ENCODE results near the gene PLA2G12A.

The PLA2G12A gene

GRCh38 chr4:109713500-109713899 lies 16.4 kb downstream of the PLA2G12A start:
- TF ChIP-seq TCF12 (IDR thresholded peaks at IDR 0.05; ENCODE audit: low read depth) = no peak
- no peak for TF ChIP-seq NFIC (IDR thresholded peaks at IDR 0.05)
- no peak for TF ChIP-seq RAD21 (IDR thresholded peaks at IDR 0.05; ENCODE audit: low read depth)
- no peak for TF ChIP-seq EP300 (IDR thresholded peaks at IDR 0.05; ENCODE audit: borderline replicate concordance)
- TF ChIP-seq USF1 (IDR thresholded peaks at IDR 0.05) = no peak
- no peak for TF ChIP-seq CEBPB (IDR thresholded peaks at IDR 0.05)
- no peak for TF ChIP-seq TAF1 (IDR thresholded peaks at IDR 0.05; ENCODE audit: low read depth)
- no peak for TF ChIP-seq YY1 (IDR thresholded peaks at IDR 0.05; ENCODE audit: low read depth)
- no peak for TF ChIP-seq FOXM1 (IDR thresholded peaks at IDR 0.05; ENCODE audit: borderline replicate concordance, low read depth)
- TF ChIP-seq CREB1 (IDR thresholded peaks at IDR 0.05; ENCODE audit: low read depth) = no peak
- no peak for TF ChIP-seq EGR1 (IDR thresholded peaks at IDR 0.05)
- no peak for TF ChIP-seq ZBTB7A (IDR thresholded peaks at IDR 0.05; ENCODE audit: low read depth)
- TF ChIP-seq, protein P1, sequence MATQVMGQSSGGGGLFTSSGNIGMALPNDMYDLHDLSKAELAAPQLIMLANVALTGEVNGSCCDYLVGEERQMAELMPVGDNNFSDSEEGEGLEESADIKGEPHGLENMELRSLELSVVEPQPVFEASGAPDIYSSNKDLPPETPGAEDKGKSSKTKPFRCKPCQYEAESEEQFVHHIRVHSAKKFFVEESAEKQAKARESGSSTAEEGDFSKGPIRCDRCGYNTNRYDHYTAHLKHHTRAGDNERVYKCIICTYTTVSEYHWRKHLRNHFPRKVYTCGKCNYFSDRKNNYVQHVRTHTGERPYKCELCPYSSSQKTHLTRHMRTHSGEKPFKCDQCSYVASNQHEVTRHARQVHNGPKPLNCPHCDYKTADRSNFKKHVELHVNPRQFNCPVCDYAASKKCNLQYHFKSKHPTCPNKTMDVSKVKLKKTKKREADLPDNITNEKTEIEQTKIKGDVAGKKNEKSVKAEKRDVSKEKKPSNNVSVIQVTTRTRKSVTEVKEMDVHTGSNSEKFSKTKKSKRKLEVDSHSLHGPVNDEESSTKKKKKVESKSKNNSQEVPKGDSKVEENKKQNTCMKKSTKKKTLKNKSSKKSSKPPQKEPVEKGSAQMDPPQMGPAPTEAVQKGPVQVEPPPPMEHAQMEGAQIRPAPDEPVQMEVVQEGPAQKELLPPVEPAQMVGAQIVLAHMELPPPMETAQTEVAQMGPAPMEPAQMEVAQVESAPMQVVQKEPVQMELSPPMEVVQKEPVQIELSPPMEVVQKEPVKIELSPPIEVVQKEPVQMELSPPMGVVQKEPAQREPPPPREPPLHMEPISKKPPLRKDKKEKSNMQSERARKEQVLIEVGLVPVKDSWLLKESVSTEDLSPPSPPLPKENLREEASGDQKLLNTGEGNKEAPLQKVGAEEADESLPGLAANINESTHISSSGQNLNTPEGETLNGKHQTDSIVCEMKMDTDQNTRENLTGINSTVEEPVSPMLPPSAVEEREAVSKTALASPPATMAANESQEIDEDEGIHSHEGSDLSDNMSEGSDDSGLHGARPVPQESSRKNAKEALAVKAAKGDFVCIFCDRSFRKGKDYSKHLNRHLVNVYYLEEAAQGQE (IDR thresholded peaks at IDR 0.05; ENCODE audit: low read depth) = no peak
- TF ChIP-seq, protein P2, sequence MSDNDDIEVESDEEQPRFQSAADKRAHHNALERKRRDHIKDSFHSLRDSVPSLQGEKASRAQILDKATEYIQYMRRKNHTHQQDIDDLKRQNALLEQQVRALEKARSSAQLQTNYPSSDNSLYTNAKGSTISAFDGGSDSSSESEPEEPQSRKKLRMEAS (IDR thresholded peaks at IDR 0.05) = no peak
- TF ChIP-seq TEAD4 (IDR thresholded peaks at IDR 0.05) = no peak

DNA sequence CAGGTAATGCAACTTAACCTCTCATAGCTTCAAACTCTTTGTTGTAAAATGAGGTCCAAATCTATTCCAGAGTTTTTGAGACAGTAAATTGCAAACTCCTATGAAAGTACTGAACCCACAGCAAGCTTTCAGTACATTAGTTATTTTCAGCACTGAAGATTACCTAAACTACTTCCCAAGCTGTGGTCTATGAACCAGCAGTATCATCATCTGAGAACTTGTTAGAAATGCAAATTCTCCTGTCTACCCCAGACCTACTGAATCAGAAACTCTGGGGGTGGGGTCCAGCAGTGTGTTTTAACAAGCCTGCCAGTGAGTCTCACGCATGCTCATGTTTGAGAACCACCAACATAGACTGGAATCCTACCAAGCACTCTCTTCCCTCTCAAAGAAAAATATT lies 20.9 kb downstream of the PLA2G12A start:
- TF ChIP-seq TEAD4 (IDR thresholded peaks at IDR 0.05) (no peak), TAF1 (IDR thresholded peaks at IDR 0.05; ENCODE audit: low read depth) (no peak)

- TF ChIP-seq YY1 (IDR thresholded peaks at IDR 0.05; ENCODE audit: low read depth) (no peak), ZBTB7A (IDR thresholded peaks at IDR 0.05; ENCODE audit: low read depth) (no peak)
Measured at GRCh38 chr4:109708435-109708834, 21.4 kb downstream of the PLA2G12A start.

GRCh38 chr4:109703664-109704361 lies 26.1 kb downstream of the PLA2G12A start:
- TF ChIP-seq RAD21 (IDR thresholded peaks at IDR 0.05; ENCODE audit: low read depth) = no peak
- no peak for TF ChIP-seq TEAD4 (IDR thresholded peaks at IDR 0.05)
- no peak for TF ChIP-seq EGR1 (IDR thresholded peaks at IDR 0.05)
- TF ChIP-seq TAF1 (IDR thresholded peaks at IDR 0.05; ENCODE audit: low read depth) = no peak
- TF ChIP-seq, protein P1 (IDR thresholded peaks at IDR 0.05; ENCODE audit: low read depth) = no peak
- no peak for TF ChIP-seq YY1 (IDR thresholded peaks at IDR 0.05; ENCODE audit: low read depth)
- TF ChIP-seq NFIC (IDR thresholded peaks at IDR 0.05) = no peak
- TF ChIP-seq, protein P2 (IDR thresholded peaks at IDR 0.05) = no peak
- TF ChIP-seq CEBPB (IDR thresholded peaks at IDR 0.05) = no peak
- no peak for TF ChIP-seq TCF12 (IDR thresholded peaks at IDR 0.05; ENCODE audit: low read depth)
- no peak for TF ChIP-seq USF1 (IDR thresholded peaks at IDR 0.05)
- no peak for TF ChIP-seq FOXM1 (IDR thresholded peaks at IDR 0.05; ENCODE audit: borderline replicate concordance, low read depth)
- TF ChIP-seq ZBTB7A (IDR thresholded peaks at IDR 0.05; ENCODE audit: low read depth) = no peak
- no peak for TF ChIP-seq CREB1 (IDR thresholded peaks at IDR 0.05; ENCODE audit: low read depth)

DNA sequence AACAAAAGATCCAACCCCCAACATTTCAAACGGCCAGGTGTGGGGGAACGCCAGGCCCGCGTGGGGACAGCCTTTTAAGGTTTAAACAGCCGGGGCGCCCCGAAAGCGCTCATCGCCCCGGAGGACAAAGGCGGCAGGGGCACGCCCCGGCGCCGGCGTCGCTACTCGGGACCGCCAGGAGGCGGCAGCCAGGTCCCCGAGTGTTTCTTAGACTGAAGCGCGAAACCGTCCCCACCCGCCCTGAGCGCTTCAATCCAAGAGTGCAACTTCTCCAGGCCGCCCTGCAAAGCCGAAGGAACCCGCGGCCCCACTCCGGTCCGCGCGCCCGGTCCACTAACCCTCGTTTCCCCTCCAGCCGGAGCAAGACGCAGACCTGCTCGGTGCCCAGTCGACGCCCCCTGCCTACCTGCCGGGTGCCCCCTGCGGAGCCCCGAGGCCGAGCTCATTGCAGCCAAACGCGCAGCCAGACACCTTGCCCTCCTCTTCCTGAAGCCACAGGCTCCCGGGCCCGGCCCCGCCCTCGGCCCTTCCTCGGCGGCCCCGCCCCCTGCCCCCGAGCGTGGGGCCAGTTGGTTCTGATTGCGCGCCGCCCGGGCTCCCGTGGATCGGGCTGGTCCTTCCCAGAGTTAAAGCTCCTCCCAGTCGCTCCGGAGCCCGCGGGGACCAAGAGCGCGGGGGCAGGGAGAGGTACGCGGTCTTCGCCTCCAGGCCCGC lies 26.8 kb downstream of the PLA2G12A start, which contains the start of gene CASP6:
Gene CASP6, minus strand, starts transcription at position 496 of the 714 bp plus-strand sequence. Its CDS starts 50 bp downstream, at position 446.
- peak; percentile 32 for TF ChIP-seq NFIC (IDR thresholded peaks at IDR 0.05)
- 0 out of 2 replicates have a peak, but pooled peaks have one; percentile 65 for TF ChIP-seq TAF1 (IDR thresholded peaks at IDR 0.05; ENCODE audit: low read depth)
- TF ChIP-seq, protein P2 (IDR thresholded peaks at IDR 0.05) = peak; percentile 24; the same call in 1 of the 2 replicates
- no peak; the same call in 1 of the 2 replicates for TF ChIP-seq TEAD4 (IDR thresholded peaks at IDR 0.05)
- no peak for TF ChIP-seq CEBPB (IDR thresholded peaks at IDR 0.05)
- peak; percentile 33; the same call in 1 of the 2 replicates for TF ChIP-seq YY1 (IDR thresholded peaks at IDR 0.05; ENCODE audit: low read depth)
- TF ChIP-seq RAD21 (IDR thresholded peaks at IDR 0.05; ENCODE audit: low read depth) = peak; percentile 18; the same call in 1 of the 2 replicates
- TF ChIP-seq CREB1 (IDR thresholded peaks at IDR 0.05; ENCODE audit: low read depth) = no peak
- 0 out of 2 replicates have a peak, but pooled peaks have one; percentile 22 for TF ChIP-seq ZBTB7A (IDR thresholded peaks at IDR 0.05; ENCODE audit: low read depth)
- no peak for TF ChIP-seq EGR1 (IDR thresholded peaks at IDR 0.05)
- peak; percentile 65; the same call in 1 of the 2 replicates for TF ChIP-seq TCF12 (IDR thresholded peaks at IDR 0.05; ENCODE audit: low read depth)
- 0 out of 2 replicates have a peak, but pooled peaks have one; percentile 26 for TF ChIP-seq EP300 (IDR thresholded peaks at IDR 0.05; ENCODE audit: borderline replicate concordance)

Data from Ishikawa (cell line).